DND-41 (cell line): Measurements from ENCODE around the gene SORT1.

Source experiments
- ATAC-seq: fragments of 200-7000 bp; cut with Tn5 transposase; 3 replicates; pipeline ENCODE4 v1.9.1; 2021; ENCODE audit warnings: low read depth; ENCODE audit not compliant: insufficient read depth
- DNase-seq: peaks from one replicate; pipeline ENCODE4 v3.0.0-alpha.2; 2020
- H2AFZ ChIP-seq: 2 replicates; pipeline ENCODE4 v1.6.0; 2012; ENCODE audit warnings: low read depth, low read length
- H3K27ac ChIP-seq: 2 replicates; pipeline ENCODE4 v1.5.1; 2012; ENCODE audit warnings: low read length, inconsistent platforms
- H3K27me3 ChIP-seq: fragments of 200-600 bp; sonication (generic); 2 replicates; pipeline ENCODE4 v1.6.0; 2012; ENCODE audit warnings: low read length, mild to moderate bottlenecking, inconsistent platforms; ENCODE audit not compliant: insufficient read depth, poor library complexity
- H3K36me3 ChIP-seq: 2 replicates; pipeline ENCODE4 v1.5.1; 2012; ENCODE audit warnings: low read length, inconsistent platforms; ENCODE audit not compliant: insufficient read depth
- H3K4me1 ChIP-seq: 2 replicates; pipeline ENCODE4 v1.5.1; 2012; ENCODE audit warnings: mild to moderate bottlenecking, low read length; ENCODE audit not compliant: insufficient read depth
- H3K4me2 ChIP-seq: 2 replicates; pipeline ENCODE4 v1.6.0; 2012; ENCODE audit warnings: mild to moderate bottlenecking, moderate library complexity, low read length, inconsistent platforms; ENCODE audit not compliant: insufficient read depth
- H3K4me3 ChIP-seq, 2 experiments: fragments of 200-600 bp in 1 of 2; shearing (Covaris generic) in 1 of 2; 2 replicates each; pipeline ENCODE4 v1.5.1; 2012 to 2016; ENCODE audit warnings: inconsistent platforms in 2 of 2, low read length in 2 of 2, mild to moderate bottlenecking in 2 of 2, low read depth in 1 of 2, moderate library complexity in 1 of 2
- H3K79me2 ChIP-seq: 2 replicates; pipeline ENCODE4 v1.6.0; 2012; ENCODE audit warnings: low read length, inconsistent platforms; ENCODE audit not compliant: insufficient read depth
- H3K9ac ChIP-seq: 2 replicates; pipeline ENCODE4 v1.6.0; 2012; ENCODE audit warnings: low read depth, mild to moderate bottlenecking, inconsistent platforms, low read length, moderate library complexity
- H3K9me3 ChIP-seq: 2 replicates; pipeline ENCODE4 v1.5.1; 2012; ENCODE audit warnings: low read length, moderate library complexity, mild to moderate bottlenecking, inconsistent platforms; ENCODE audit not compliant: insufficient read depth, severe bottlenecking
- H4K20me1 ChIP-seq: 2 replicates; pipeline ENCODE4 v1.6.0; 2012; ENCODE audit warnings: low read length; ENCODE audit not compliant: insufficient read depth
- EZH2 ChIP-seq: IDR thresholded peaks from 3 replicates; pipeline ENCODE4 v1.6.1; 2012; ENCODE audit warnings: borderline replicate concordance, low read depth, mild to moderate bottlenecking, moderate library complexity, low read length, inconsistent platforms; ENCODE audit not compliant: severe bottlenecking
- TF ChIP-seq, protein P1 (sequence below): IDR thresholded peaks from 2 replicates; pipeline ENCODE4 v1.5.1; 2012; ENCODE audit warnings: borderline replicate concordance, low read length, moderate library complexity, mild to moderate bottlenecking; ENCODE audit not compliant: poor library complexity, severe bottlenecking; ENCODE audit errors: extremely low read depth

Gene SORT1

DNA sequence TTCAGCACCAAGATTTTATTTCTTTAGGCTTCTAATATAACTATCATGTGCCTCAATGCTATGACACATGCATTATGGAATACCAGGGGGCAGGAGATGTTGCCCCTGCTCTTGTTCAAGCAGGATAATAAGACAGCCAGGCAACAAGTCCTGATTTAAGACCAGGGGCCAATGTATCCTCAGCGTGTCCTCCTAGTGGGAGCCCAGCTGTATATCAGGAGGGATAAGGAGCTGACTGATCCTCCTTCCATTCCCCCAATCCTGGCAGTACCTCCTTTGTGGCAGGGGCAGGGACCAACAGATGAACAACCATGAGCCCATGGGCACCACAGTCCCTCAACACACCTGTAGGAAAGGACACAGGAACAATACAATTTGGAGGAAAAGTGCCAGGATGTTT lies 29.3 kb downstream of the SORT1 start:
- no peak for DNase-seq
- H3K27ac ChIP-seq: no peak overlapping the region
- no peak overlapping the region for H3K9ac ChIP-seq
- peaks cover 37% of the 10 kb centered on the region for H3K36me3 ChIP-seq
- no peak for ATAC-seq
- no peak overlapping the region for H3K4me3 ChIP-seq
- H3K27me3 ChIP-seq: no peaks in the 10 kb centered on the region
- TF ChIP-seq, protein P1, sequence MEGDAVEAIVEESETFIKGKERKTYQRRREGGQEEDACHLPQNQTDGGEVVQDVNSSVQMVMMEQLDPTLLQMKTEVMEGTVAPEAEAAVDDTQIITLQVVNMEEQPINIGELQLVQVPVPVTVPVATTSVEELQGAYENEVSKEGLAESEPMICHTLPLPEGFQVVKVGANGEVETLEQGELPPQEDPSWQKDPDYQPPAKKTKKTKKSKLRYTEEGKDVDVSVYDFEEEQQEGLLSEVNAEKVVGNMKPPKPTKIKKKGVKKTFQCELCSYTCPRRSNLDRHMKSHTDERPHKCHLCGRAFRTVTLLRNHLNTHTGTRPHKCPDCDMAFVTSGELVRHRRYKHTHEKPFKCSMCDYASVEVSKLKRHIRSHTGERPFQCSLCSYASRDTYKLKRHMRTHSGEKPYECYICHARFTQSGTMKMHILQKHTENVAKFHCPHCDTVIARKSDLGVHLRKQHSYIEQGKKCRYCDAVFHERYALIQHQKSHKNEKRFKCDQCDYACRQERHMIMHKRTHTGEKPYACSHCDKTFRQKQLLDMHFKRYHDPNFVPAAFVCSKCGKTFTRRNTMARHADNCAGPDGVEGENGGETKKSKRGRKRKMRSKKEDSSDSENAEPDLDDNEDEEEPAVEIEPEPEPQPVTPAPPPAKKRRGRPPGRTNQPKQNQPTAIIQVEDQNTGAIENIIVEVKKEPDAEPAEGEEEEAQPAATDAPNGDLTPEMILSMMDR: no peak
- no peak for TF ChIP-seq EZH2
- H4K20me1 ChIP-seq: peaks cover 26% of the 10 kb centered on the region; the same call in 1 of the 2 replicates
- H3K4me2 ChIP-seq: no peak overlapping the region
- H3K4me1 ChIP-seq: peaks cover 14% of the 10 kb centered on the region
- H2AFZ ChIP-seq: no peak overlapping the region
- no peaks in the 10 kb centered on the region for H3K9me3 ChIP-seq
- peaks cover 29% of the 10 kb centered on the region for H3K79me2 ChIP-seq

DNA sequence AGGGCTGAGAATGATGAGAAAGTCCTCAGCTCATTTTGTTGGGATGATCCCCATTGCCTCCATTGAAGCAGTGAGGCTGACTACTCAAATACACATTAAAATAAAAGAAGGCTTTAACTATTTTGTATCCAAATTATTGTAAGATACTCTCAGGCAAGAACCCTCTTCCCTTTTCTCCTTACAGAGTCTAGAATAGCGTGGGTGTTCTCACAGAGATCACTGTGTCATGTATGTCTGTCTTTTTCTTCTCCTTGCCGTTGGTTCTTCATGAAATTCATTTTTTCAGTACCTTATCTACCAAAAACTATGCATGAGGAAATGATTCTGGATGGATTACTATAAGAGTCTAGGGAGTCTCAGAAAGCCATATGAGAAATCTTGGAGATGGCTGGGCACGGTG lies 30.1 kb downstream of the SORT1 start:
- Histone ChIP-seq H3K79me2 (peaks cover 23% of the 10 kb centered on the region), H4K20me1 (peaks cover 20% of the 10 kb centered on the region; the same call in 1 of the 2 replicates), H3K9me3 (no peaks in the 10 kb centered on the region), H3K27me3 (no peaks in the 10 kb centered on the region), H3K4me3 (no peak overlapping the region), H3K4me1 (peaks cover 12% of the 10 kb centered on the region), H3K9ac (no peak overlapping the region), H2AFZ (no peak overlapping the region), H3K36me3 (peaks cover 38% of the 10 kb centered on the region), H3K4me2 (no peak overlapping the region), H3K27ac (no peak overlapping the region)
- TF ChIP-seq EZH2: no peak
- TF ChIP-seq, protein P1: no peak
- DNase-seq (no peak), ATAC-seq (no peak)

DNA sequence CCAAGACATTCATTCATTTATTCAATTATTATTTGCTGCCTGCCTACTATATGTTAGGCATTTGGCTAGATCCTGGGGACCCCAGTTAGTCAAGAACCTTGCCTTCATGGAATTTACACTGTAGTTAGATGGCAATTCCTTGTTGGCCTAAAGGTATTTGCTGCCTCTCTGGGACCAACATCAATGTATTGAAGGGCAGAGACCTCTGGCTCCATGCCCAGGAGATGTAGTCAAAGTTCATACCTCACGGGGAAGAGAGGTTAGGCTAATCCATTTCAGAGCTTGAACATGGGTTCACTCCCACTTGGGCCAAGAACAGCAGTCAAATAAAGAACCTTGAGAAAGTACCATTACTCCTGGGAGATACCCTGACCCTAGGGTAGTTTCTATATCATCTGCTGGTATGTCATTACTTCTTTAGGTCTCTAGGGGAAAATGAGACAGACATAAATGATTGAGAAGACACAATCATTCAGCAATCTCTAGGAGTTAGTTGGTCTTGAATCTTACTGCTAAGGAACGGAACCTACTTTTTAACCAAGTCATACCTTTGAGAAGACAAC lies 32.0 kb downstream of the SORT1 start:
- Histone ChIP-seq H3K4me1 (peaks cover 3% of the 10 kb centered on the region), H4K20me1 (peaks cover 8% of the 10 kb centered on the region; the same call in 1 of the 2 replicates), H3K27me3 (no peaks in the 10 kb centered on the region), H3K9ac (no peak overlapping the region), H3K4me2 (no peak overlapping the region), H3K79me2 (peaks cover 7% of the 10 kb centered on the region), H2AFZ (no peak overlapping the region), H3K27ac (no peak overlapping the region), H3K36me3 (peaks cover 38% of the 10 kb centered on the region), H3K9me3 (no peaks in the 10 kb centered on the region), H3K4me3 (no peak overlapping the region)
- ATAC-seq: no peak
- TF ChIP-seq, protein P1: no peak
- TF ChIP-seq EZH2: no peak
- DNase-seq: no peak

DNA sequence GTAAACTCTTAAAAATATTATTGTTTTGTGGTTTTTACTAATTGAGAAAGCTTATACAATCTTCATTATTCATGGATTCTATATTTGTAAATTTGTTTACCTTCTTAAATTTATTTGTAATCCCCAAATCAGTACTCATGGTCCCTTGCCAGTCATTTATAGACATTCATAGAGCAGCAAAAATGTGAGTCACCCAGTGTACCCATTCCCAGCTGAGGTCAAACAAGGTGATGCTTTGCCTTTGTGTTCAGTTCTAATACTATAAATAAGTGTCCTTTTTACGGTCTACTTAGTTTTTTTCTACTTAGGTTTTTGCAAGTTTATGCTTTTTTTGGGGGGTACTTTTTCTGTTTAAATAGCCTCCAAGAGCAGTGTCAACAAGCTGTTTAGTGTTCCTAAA lies 36.1 kb downstream of the SORT1 start:
- peaks cover 20% of the 10 kb centered on the region for H3K36me3 ChIP-seq
- no peaks in the 10 kb centered on the region for H4K20me1 ChIP-seq
- H3K27ac ChIP-seq: no peak overlapping the region

More for the DNA sequence above, 36.1 kb downstream of the SORT1 start:
- ATAC-seq (no peak), DNase-seq (no peak)
- H3K9ac ChIP-seq: no peak overlapping the region
- no peaks in the 10 kb centered on the region for H3K79me2 ChIP-seq
- no peaks in the 10 kb centered on the region for H3K9me3 ChIP-seq
- no peak overlapping the region for H2AFZ ChIP-seq
- H3K27me3 ChIP-seq: no peaks in the 10 kb centered on the region
- H3K4me2 ChIP-seq: no peak overlapping the region
- no peaks in the 10 kb centered on the region for H3K4me1 ChIP-seq
- TF ChIP-seq, protein P1: no peak
- TF ChIP-seq EZH2: no peak
- H3K4me3 ChIP-seq: no peak overlapping the region
